Measurements from ENCODE around the gene DUSP9.

DUSP9 gene

GRCh38 chrX:153668423-153669173, 21.6 kb downstream of the DUSP9 start:
- H3K4me3 ChIP-seq (ENCODE audit: low read depth, low read length) = no peak overlapping the region
- TF ChIP-seq CTCF (IDR thresholded peaks at IDR 0.05; ENCODE audit: low read depth, low read length) = no peak

GRCh38 chrX:153669174-153669890, 22.3 kb downstream of the DUSP9 start:
- no peak overlapping the region for H3K4me3 ChIP-seq (ENCODE audit: low read depth, low read length)
- peak; percentile 75 for TF ChIP-seq CTCF (IDR thresholded peaks at IDR 0.05; ENCODE audit: low read depth, low read length)

- no peak for TF ChIP-seq CTCF (IDR thresholded peaks at IDR 0.05; ENCODE audit: low read depth, low read length)
- H3K4me3 ChIP-seq (ENCODE audit: low read depth, low read length) = no peak overlapping the region
Measured at GRCh38 chrX:153669901-153670731, 23.1 kb downstream of the DUSP9 start.

- H3K4me3 ChIP-seq (ENCODE audit: low read depth, low read length) = no peak overlapping the region
- no peak for TF ChIP-seq CTCF (IDR thresholded peaks at IDR 0.05; ENCODE audit: low read depth, low read length)
Measured at GRCh38 chrX:153670748-153671588, 24.0 kb downstream of the DUSP9 start.

- no peak overlapping the region for H3K4me3 ChIP-seq (ENCODE audit: low read depth, low read length)
- no peak for TF ChIP-seq CTCF (IDR thresholded peaks at IDR 0.05; ENCODE audit: low read depth, low read length)
Measured at GRCh38 chrX:153671589-153672530, 24.9 kb downstream of the DUSP9 start.
